GM12878 (cell line): ENCODE results near the gene LDLRAD4. TPM values are rescaled to one million over a fixed set of nuclear protein-coding genes. Genes with fewer than 3 reads are reported as not detected.

Source experiments
- ATAC-seq: fragments of 200-7000 bp; cut with Tn5 transposase; 3 replicates; pipeline ENCODE4 v1.9.1; 2020; ENCODE audit warnings: mild to moderate bottlenecking, moderate library complexity
- BruUV-seq: library from RNA; stranded (reverse); fragments of 400-500 nt; replicated peaks from 2 replicates; lab custom pipeline; 2021; lab: Mats Ljungman, UMichigan
- CTCF ChIA-PET: fragments of 300-600 bp; sonication (Branson Sonifier 250); formaldehyde crosslinking; extraction: SDS; loops from one replicate; lab custom pipeline; 2021; ENCODE audit warnings: inconsistent platforms; lab: Yijun Ruan, JAX
- POLR2A ChIA-PET: fragments of 350-600 bp; formaldehyde crosslinking; extraction: SDS; loops from one replicate; lab custom pipeline; 2021; ENCODE audit warnings: inconsistent platforms; lab: Charles Lee
- RAD21 ChIA-PET: fragments of 300-600 bp; sonication (Branson Sonifier 250); formaldehyde crosslinking; loops from one replicate; lab custom pipeline; 2023; ENCODE audit warnings: antibody characterized with exemption; ENCODE audit not compliant: unreplicated experiment; lab: Charles Lee
- SMC1A ChIA-PET: fragments of 300-600 bp; sonication (Branson Sonifier 250); formaldehyde crosslinking; loops from one replicate; lab custom pipeline; 2023; ENCODE audit not compliant: unreplicated experiment, uncharacterized antibody; lab: Charles Lee
- DNase-seq: peaks from one replicate; pipeline ENCODE4 v3.0.0-alpha.2; 2011; ENCODE audit warnings: low read depth, low spot score
- FAIRE-seq: peaks from 3 replicates; lab custom pipeline; 2011; peaks lifted over from hg19 to GRCh38; lab: Jason Lieb, UNC
- H2AFZ ChIP-seq: 2 replicates; pipeline ENCODE4 v1.6.0; 2011; ENCODE audit warnings: low read depth, low read length, control low read depth; ENCODE audit not compliant: control insufficient read depth
- H3K27ac ChIP-seq: 2 replicates; pipeline ENCODE4 v1.5.1; 2011; ENCODE audit warnings: control low read depth; ENCODE audit not compliant: control insufficient read depth, insufficient read depth
- H3K27me3 ChIP-seq, 2 experiments: replicated peaks in 1 of 2; 2 replicates each; pipeline versions ENCODE4 v1.6.0 to v1.6.1; 2011; ENCODE audit warnings: low read length in 1 of 2; ENCODE audit not compliant: control insufficient read depth in 2 of 2, insufficient read depth in 2 of 2
- H3K36me3 ChIP-seq, 2 experiments: 2 replicates each; pipeline ENCODE4 v1.5.1; 2011; ENCODE audit warnings: low read length in 1 of 2; ENCODE audit not compliant: control insufficient read depth in 2 of 2, insufficient read depth in 2 of 2
- H3K4me1 ChIP-seq: 2 replicates; pipeline ENCODE4 v1.6.1; 2011; ENCODE audit warnings: mild to moderate bottlenecking, low read length, moderate library complexity, mixed read lengths; ENCODE audit not compliant: control insufficient read depth, insufficient read depth
- H3K4me2 ChIP-seq: 2 replicates; pipeline ENCODE4 v1.6.0; 2011; ENCODE audit warnings: control low read depth; ENCODE audit not compliant: control insufficient read depth, insufficient read depth
- H3K4me3 ChIP-seq: fragments of 200-600 bp; sonication (generic); 2 replicates; pipeline ENCODE4 v1.5.1; 2016
- H3K79me2 ChIP-seq: 2 replicates; pipeline ENCODE4 v1.6.0; 2011; ENCODE audit warnings: low read length; ENCODE audit not compliant: control insufficient read depth, insufficient read depth
- H3K9ac ChIP-seq: 2 replicates; pipeline ENCODE4 v1.8.0; 2011; ENCODE audit warnings: low read length, control low read depth, mixed read lengths; ENCODE audit not compliant: control insufficient read depth, insufficient read depth
- H3K9me3 ChIP-seq: replicated peaks from 3 replicates; pipeline ENCODE4 v1.5.1; 2011; ENCODE audit warnings: mild to moderate bottlenecking, low read length; ENCODE audit not compliant: control insufficient read depth, insufficient read depth
- H4K20me1 ChIP-seq: 2 replicates; pipeline ENCODE4 v1.6.0; 2011; ENCODE audit not compliant: control insufficient read depth, insufficient read depth
- BCL11A ChIP-seq: IDR thresholded peaks from 2 replicates; pipeline ENCODE4 v1.6.1; 2011; ENCODE audit warnings: low read depth, low read length
- CHD2 ChIP-seq: IDR thresholded peaks from 2 replicates; pipeline ENCODE4 v1.6.1; 2011; ENCODE audit warnings: low read depth, low read length, improper control_type of control experiment, borderline replicate concordance
- ETV6 ChIP-seq, 2 experiments: fragments of 450-650 bp in 1 of 2; IDR thresholded peaks in 1 of 2; conservative IDR thresholded peaks in 1 of 2; 2 replicates each; pipeline ENCODE4 v1.6.1; 2014; ENCODE audit warnings: antibody characterized with exemption in 1 of 2, borderline replicate concordance in 1 of 2, low read depth in 1 of 2, mild to moderate bottlenecking in 1 of 2, moderate library complexity in 1 of 2
- NBN ChIP-seq: fragments of 450-650 bp; IDR thresholded peaks from 2 replicates; pipeline ENCODE4 v1.6.1; 2016
- POLR2A ChIP-seq: IDR thresholded peaks from 2 replicates; pipeline ENCODE4 v1.6.1; 2011; ENCODE audit warnings: low read depth, mild to moderate bottlenecking, low read length
- RAD21 ChIP-seq: IDR thresholded peaks from 2 replicates; pipeline ENCODE4 v1.6.1; 2011; ENCODE audit warnings: mild to moderate bottlenecking, low read depth, low read length, moderate library complexity; ENCODE audit not compliant: insufficient read depth
- SPI1 ChIP-seq: IDR thresholded peaks from 2 replicates; pipeline ENCODE4 v1.6.1; 2011; ENCODE audit warnings: low read depth, mild to moderate bottlenecking, low read length, moderate library complexity, borderline replicate concordance; ENCODE audit not compliant: insufficient read depth
- STAT3 ChIP-seq: IDR thresholded peaks from 2 replicates; pipeline ENCODE4 v1.6.1; 2011; ENCODE audit warnings: low read depth, low read length, improper control_type of control experiment
- YBX1 ChIP-seq: fragments of 450-650 bp; IDR thresholded peaks from 2 replicates; pipeline ENCODE4 v1.6.1; 2016; ENCODE audit warnings: antibody characterized with exemption
- WGBS: methylation state at CpG from one replicate; pipeline ENCODE4 v1.1.6; 2016; ENCODE audit warnings: low lambda C conversion rate; ENCODE audit not compliant: insufficient replicate concordance, insufficient coverage; ENCODE audit errors: missing lambda C conversion rate; 5-methylcytosine and 5-hydroxymethylcytosine counted together
- in situ Hi-C: fragments of 300-500 bp; cut with MboI; formaldehyde crosslinking; loops from 9 replicates; pipeline ENCODE4 v1.14.3; 2018; ENCODE audit warnings: mixed read lengths
- intact Hi-C: fragments of 100-400 bp; cut with micrococcal nuclease; formaldehyde crosslinking; loops from one replicate; pipeline ENCODE4 v1.14.2; 2022; ENCODE audit not compliant: unreplicated experiment
- polyA plus RNA-seq, 11 experiments: library from polyadenylated mRNA; depleted of rRNA in 4 of 11; unstranded in 6 of 11; stranded (reverse) in 5 of 11; fragments of >200 nt; fragmentation: Nextera tagmentation in 4 of 11; fragmentation: Illumina TruSeq in 1 of 11; extraction: Ambion mirVana in 4 of 11; extraction: Trizol in 1 of 11; gene quantifications; 1 replicate in 1 of 11; 2 replicates in 10 of 11; pipeline versions ENCODE4 v1.2.1 to v1.2.3, GENCODE V29; 2011 to 2016; ENCODE audit warnings: inconsistent platforms in 2 of 11, missing spikeins in 2 of 11, low read depth in 1 of 11
- total RNA-seq, 4 experiments: library from RNA; depleted of rRNA in 3 of 4; stranded (reverse); fragments of >200 nt in 3 of 4; fragmentation: Illumina TruSeq in 1 of 4; extraction: Trizol in 1 of 4; gene quantifications; 2 replicates each; pipeline versions ENCODE4 v1.2.1 to v1.2.3, GENCODE V29; 2013 to 2021
- TF ChIP-seq, protein P1 (sequence below): IDR thresholded peaks from 2 replicates; pipeline ENCODE4 v1.6.1; 2012; ENCODE audit warnings: low read depth, low read length, improper control_type of control experiment
- TF ChIP-seq, protein P2 (sequence below): fragments of 450-650 bp; IDR thresholded peaks from 2 replicates; pipeline ENCODE4 v1.6.1; 2014; ENCODE audit warnings: mild to moderate bottlenecking
- TF ChIP-seq, protein P3 (sequence below): IDR thresholded peaks from 2 replicates; pipeline ENCODE4 v1.6.1; 2012; ENCODE audit warnings: low read length, inconsistent platforms

The LDLRAD4 gene
- total and polyA plus RNA-seq, 10 of the 15 experiments (the other 5 are each of a cell fraction or from before 2014, with no cell fraction given): 2.7 to 16.8 (median 11.2) TPM

DNA sequence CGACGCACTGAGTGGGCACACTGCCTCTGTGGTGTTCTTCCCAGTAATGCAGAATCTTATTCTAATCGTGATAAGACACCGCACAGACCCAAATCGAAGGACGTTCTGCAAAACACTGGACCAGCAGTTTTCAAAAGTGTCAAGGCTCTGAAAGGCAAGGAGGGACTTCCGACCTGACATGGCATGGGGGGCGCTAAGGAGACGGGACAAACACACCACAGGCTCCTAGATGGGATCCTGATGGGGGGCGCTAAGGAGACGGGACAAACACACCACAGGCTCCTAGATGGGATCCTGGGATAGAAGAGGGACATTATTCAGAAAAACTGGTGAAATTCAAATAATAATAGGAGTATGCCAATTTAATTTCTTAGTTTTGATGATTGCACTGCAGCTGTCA, 191.4 kb downstream of the LDLRAD4 start:
- DNase-seq (no peak), FAIRE-seq (no peak), ATAC-seq (no peak)
- CTCF ChIA-PET: no interaction called here
- Histone ChIP-seq H3K4me1 (no peaks in the 10 kb centered on the region), H3K27ac (no peak overlapping the region), H3K27me3 (no peaks in the 10 kb centered on the region; a peak in 2 of 4 replicates), H2AFZ (no peak overlapping the region), H3K9ac (no peak overlapping the region), H3K4me3 (no peak overlapping the region), H3K4me2 (no peak overlapping the region), H3K9me3 (peaks cover 3% of the 10 kb centered on the region; the same call in 1 of the 3 replicates), H3K36me3 (no peaks in the 10 kb centered on the region), H4K20me1 (no peaks in the 10 kb centered on the region), H3K79me2 (no peaks in the 10 kb centered on the region)
- intact Hi-C loops (loop anchor here (10.0 kb wide), 1 partner anchor 165 kb away; no protein-coding TSS in a partner anchor), in situ Hi-C loops (no loop called here)
- BruUV-seq: no TSS peak
- WGBS: 69% methylated on average over 11 of the region's 11 CpGs
- TF ChIP-seq RAD21 (no peak), SPI1 (no peak), STAT3 (no peak), NBN (no peak), CHD2 (no peak), YBX1 (no peak), ETV6 (conservative IDR thresholded peaks at IDR 0.05 in 1 of 2, IDR thresholded peaks at IDR 0.05 in 1 of 2; ENCODE audit: borderline replicate concordance in 1 of 2, low read depth in 1 of 2) (no peak), POLR2A (no peak), BCL11A (no peak)
- TF ChIP-seq, protein P1, sequence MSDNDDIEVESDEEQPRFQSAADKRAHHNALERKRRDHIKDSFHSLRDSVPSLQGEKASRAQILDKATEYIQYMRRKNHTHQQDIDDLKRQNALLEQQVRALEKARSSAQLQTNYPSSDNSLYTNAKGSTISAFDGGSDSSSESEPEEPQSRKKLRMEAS: no peak
- TF ChIP-seq, protein P2, sequence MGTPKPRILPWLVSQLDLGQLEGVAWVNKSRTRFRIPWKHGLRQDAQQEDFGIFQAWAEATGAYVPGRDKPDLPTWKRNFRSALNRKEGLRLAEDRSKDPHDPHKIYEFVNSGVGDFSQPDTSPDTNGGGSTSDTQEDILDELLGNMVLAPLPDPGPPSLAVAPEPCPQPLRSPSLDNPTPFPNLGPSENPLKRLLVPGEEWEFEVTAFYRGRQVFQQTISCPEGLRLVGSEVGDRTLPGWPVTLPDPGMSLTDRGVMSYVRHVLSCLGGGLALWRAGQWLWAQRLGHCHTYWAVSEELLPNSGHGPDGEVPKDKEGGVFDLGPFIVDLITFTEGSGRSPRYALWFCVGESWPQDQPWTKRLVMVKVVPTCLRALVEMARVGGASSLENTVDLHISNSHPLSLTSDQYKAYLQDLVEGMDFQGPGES: no peak
- TF ChIP-seq, protein P3, sequence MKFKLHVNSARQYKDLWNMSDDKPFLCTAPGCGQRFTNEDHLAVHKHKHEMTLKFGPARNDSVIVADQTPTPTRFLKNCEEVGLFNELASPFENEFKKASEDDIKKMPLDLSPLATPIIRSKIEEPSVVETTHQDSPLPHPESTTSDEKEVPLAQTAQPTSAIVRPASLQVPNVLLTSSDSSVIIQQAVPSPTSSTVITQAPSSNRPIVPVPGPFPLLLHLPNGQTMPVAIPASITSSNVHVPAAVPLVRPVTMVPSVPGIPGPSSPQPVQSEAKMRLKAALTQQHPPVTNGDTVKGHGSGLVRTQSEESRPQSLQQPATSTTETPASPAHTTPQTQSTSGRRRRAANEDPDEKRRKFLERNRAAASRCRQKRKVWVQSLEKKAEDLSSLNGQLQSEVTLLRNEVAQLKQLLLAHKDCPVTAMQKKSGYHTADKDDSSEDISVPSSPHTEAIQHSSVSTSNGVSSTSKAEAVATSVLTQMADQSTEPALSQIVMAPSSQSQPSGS: no peak
- SMC1A ChIA-PET: no interaction called here
- POLR2A ChIA-PET: no interaction called here
- RAD21 ChIA-PET: no interaction called here
